Measurements from ENCODE around the gene CD46. TPM values are rescaled to one million over a fixed set of nuclear protein-coding genes. Genes with fewer than 3 reads are reported as not detected.
A peak's percentile ranks its signal among the peaks of the same experiment; 100 is the strongest.
"Not testable (repeated sequence)": the region's sequence is repeated elsewhere in the genome, so short reads cannot be mapped to it uniquely, and the experiment has no call there.

CD46 gene
- 10 to 100 TPM; 77.5 to 92.0 TPM for total RNA-seq

DNA sequence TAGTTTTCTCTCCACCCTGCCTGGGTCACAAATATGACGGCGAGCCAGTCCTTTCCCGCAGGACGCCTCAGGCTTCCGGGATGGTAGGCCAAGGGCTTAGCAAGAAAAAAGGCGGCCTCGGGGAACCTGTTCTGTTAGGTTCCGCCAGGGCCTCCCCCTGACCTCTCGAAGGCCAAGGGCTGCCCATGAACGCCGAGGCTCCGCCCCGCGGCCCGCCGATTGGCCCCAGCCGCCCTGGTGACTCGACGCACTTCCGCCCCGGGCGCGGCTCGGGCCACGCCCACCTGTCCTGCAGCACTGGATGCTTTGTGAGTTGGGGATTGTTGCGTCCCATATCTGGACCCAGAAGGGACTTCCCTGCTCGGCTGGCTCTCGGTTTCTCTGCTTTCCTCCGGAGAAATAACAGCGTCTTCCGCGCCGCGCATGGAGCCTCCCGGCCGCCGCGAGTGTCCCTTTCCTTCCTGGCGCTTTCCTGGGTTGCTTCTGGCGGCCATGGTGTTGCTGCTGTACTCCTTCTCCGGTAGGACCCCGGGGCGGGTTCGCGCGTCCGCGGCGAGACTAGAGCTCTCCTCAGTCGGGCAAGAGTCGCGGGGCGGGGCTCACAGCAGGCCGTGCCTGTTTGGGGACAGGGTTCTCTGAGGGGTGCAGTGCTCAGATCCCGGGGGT, at the start of gene CD46:
Gene CD46, plus strand, starts transcription at position 265 of the 666 bp plus-strand sequence. Its CDS starts 159 bp downstream, at position 424.
- DNase-seq (ENCODE audit: low spot score in 2 of 2) (peak; percentile 93 to 97), ATAC-seq (peak; percentile 97 to 98)
- Mint-ChIP-seq H3K27ac (peak within 1 kb of the TSS; percentile 98 to 99), H3K9me3 (no peaks in the 10 kb centered on the region), H3K36me3 (peaks cover 15 to 18% of the 10 kb centered on the region in 2 donors)

DNA sequence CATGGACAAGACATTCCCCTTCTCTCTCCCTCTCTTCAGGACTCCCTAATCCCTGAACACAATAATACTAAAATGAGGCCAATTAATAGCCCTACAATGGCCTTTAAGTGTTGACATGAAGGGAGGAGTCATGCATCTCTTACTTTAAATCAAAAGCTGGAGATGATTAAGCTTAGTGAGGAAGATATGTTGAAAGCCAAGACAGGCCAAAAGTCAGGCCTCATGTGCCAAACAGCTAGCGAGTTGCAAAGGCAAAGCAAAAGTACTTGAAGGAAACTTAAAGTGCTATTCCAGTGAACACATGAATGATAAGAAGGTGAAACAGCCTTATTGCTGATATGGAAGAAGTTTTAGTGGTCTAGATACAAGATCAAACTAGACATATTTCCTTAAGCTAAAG, 49.5 kb upstream of the CD46 start:
- Mint-ChIP-seq H3K27ac (no peak overlapping the region), H3K9me3 (no peaks in the 10 kb centered on the region), H3K36me3 (no peaks in the 10 kb centered on the region)
- DNase-seq (ENCODE audit: low spot score in 2 of 2) (no peak), ATAC-seq (no peak)

DNA sequence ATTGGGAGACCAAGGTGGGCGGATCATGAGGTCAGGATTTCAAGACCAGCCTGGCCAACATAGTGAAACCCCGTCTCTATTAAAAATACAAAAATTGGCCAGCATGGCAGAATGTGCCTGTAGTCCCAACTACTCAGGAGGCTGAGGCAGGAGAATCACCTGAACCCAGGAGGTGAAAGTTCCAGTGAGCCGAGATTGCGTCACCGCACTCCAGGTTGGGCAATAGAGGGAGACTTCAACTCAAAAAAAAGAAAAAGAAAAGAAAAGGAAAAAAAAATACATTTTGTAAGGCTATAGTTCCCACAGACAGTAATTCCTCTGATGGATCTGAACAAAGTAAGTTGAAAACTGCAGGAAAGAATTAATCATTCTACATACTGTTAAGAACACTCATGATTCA, 48.1 kb upstream of the CD46 start:
- ATAC-seq: no peak
- no peak overlapping the region for H3K27ac Mint-ChIP-seq
- H3K36me3 Mint-ChIP-seq: no peaks in the 10 kb centered on the region
- H3K9me3 Mint-ChIP-seq: no peaks in the 10 kb centered on the region
- no peak for DNase-seq (ENCODE audit: low spot score in 2 of 2)

DNA sequence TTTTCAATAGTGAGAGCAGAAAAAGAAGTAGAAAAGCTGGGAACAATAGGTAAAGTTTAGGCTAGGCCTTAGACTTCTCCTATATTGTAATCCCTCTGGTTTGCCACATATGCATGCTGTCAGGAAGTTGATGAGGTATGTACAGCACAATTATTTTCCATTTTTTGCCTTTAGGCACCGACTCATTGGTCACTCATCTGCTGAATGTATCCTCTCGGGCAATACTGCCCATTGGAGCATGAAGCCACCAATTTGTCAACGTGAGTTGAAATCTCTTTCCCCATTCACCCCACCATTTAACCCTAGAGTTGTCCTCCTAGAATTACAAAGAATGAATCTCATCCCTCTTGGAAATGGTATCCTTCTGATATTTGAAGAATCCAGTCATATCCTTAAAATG, 43.9 kb upstream of the CD46 start:
- not testable (repeated sequence) for H3K9me3 Mint-ChIP-seq; H3K36me3 Mint-ChIP-seq; DNase-seq (ENCODE audit: low spot score in 2 of 2); H3K27ac Mint-ChIP-seq; ATAC-seq

DNA sequence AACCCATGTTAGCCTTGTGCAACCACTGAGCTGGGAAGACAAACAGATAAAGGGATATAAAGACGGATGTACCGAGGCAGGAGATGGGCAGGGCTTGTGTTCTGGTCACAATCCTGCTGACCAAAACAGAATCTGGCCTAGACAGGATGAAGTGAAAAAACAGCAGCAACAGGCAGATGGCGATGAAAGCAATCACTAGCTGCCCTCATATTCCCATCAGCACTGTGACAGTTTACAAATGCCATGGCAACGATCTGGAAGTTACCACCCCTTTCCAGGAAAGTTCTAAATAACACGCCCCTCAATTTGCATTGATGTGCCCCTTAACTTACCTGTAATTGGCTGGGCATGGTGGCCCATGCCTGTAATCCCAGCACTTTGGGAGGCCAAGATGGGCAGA, 40.6 kb upstream of the CD46 start:
- H3K36me3 Mint-ChIP-seq: no peaks in the 10 kb centered on the region
- no peak overlapping the region for H3K27ac Mint-ChIP-seq
- no peaks in the 10 kb centered on the region for H3K9me3 Mint-ChIP-seq
- ATAC-seq: no peak
- DNase-seq (ENCODE audit: low spot score in 2 of 2): no peak

DNA sequence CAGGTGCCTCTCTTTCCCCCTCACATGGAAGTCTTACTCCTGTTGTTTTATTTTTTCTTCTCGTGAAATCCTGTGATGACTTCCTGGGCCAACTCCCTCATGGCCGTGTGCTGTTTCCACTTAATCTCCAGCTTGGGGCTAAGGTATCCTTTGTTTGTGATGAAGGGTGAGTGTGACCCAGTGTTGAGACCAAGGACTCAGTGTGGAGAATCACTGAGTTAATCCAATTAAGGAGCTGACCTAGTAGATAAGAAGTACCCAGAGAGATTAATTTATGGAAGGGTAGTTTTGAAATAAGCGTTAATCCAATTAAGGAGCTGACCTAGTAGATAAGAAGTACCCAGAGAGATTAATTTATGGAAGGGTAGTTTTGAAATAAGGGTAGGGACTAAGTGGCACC, 39.2 kb upstream of the CD46 start:
- H3K9me3 Mint-ChIP-seq; DNase-seq (ENCODE audit: low spot score in 2 of 2); ATAC-seq; H3K36me3 Mint-ChIP-seq; H3K27ac Mint-ChIP-seq: not testable (repeated sequence)

DNA sequence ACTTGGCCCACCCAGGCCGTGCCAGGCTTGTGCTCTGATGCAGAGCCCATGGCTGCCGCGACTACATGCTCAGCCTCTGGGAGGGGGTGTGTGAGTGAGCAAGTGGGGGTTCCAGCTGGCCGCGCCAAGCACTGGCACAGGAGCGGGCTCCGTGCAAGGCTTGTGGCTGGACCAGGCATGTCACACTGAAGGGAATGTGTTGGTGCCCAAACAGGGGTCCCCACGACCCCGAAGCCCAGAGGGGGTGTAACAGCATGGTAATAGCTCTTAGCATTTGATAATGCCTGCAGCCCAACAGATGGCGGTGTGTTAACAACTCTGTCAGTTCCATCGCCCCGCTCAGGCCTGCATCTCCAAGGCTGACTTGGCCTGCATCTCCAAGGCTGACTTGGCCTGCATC, 38.3 kb upstream of the CD46 start:
- Mint-ChIP-seq H3K9me3 (no peaks in the 10 kb centered on the region), H3K36me3 (no peaks in the 10 kb centered on the region), H3K27ac (no peak overlapping the region)
- DNase-seq (ENCODE audit: low spot score in 2 of 2) (no peak), ATAC-seq (no peak)

DNA sequence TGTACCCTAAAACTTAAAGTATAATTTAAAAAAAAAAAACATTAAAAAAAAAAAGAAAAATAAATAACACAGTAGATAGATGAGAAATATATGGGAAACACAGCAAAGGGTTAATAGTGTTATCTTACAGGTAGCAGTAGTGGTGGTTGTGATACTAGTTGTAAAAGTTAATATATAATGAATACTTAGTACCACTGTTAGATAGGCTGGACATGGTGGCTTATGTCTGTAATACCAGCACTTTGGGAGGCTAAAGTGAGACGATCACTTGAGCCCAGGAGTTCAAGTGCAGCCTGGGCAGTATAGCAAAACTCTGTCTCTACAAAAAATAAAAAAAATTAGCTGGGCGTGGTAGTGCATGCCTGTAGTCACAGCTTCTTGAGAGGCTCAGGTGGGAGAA, 32.6 kb upstream of the CD46 start:
- H3K9me3 Mint-ChIP-seq: no peaks in the 10 kb centered on the region
- DNase-seq (ENCODE audit: low spot score in 2 of 2) (no peak), ATAC-seq (no peak)
- no peak overlapping the region for H3K27ac Mint-ChIP-seq
- H3K36me3 Mint-ChIP-seq: no peaks in the 10 kb centered on the region

DNA sequence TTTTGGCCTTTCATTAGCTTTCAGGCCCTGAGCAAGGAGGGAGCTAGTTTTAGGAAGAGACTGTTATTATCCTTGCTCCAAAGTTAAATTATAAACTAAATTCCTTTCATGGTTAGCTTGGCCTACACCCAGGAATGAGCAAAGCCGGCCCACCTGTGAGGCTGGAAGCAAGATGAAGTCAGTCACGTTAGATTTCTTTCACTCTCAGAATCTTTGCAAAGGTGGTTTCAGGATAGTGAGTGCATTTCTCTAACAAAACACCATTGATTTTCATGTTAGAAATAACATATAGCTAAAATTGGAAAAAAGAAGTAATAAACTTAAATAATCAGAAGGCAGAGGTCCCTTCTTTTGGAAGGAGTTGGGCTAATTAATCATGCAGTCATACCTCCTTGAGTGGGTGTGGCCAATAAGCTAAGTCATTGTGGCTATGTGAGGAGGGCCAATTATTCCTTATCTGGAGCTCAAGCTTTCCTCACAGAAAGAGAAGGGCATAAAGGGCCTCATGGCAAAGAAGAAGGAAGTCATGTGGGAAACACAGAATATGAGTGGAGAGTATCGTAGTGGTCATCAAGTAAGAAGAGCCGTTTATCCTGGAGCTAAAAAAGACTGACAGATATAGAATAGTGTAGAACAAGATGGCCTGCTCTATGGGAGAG, 23.5 kb upstream of the CD46 start:
- H3K27ac Mint-ChIP-seq; DNase-seq (ENCODE audit: low spot score in 2 of 2); ATAC-seq; H3K36me3 Mint-ChIP-seq: not testable (repeated sequence)
- peaks cover 0 to 14% of the 10 kb centered on the region in 2 donors for H3K9me3 Mint-ChIP-seq

DNA sequence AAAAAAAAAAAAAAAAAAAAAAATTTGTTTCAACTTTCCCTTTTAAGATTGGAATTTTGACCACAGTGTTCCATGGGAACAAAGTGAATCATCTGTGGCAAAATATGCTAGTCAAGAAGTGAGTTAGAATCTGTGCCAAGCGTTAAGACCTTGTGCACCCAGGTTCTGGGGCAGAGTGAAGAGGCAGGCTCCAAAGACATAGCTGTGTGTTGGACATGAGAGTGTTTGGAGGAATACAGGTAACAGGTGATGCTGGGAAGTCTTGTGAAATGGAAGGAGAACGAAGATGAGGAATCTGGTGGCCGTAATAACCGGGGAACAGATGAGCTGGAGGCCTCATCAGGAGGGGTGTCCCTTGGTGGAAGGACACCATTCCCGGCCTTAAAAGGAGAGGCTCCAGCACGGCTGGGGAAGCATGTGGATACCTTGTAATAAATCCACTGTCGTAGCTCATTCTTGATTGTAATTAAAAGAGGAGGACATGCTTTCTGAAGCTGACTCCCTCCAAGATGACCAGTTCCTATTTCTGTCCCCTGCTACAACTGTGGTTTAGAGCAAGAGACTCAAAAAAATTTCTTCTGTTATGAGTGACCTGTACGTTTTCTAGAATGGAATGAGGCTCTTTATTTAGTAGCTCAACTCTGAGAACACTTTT, 14.2 kb upstream of the CD46 start:
- DNase-seq (ENCODE audit: low spot score in 2 of 2); ATAC-seq; H3K36me3 Mint-ChIP-seq; H3K9me3 Mint-ChIP-seq; H3K27ac Mint-ChIP-seq: not testable (repeated sequence)

DNA sequence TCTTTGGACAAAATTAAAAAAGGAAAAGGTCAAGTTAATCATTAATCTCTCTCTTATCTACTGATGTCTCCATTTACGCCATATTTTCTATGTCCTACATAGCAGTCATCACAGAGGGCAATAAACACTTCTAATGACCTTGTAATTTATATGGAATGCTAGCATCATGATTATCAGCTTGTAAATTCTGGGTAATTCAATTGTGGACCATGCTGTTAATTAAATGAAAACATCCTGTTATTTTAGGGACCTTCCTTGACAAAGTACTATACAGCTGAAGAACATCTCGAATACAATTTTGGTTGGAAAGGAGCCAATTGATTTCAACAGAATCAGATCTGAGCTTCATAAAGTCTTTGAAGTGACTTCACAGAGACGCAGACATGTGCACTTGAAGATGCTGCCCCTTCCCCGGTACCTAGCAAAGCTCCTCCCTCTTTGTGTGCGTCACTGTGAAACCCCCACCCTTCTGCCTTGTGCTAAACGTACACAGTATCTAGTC, 13.6 kb upstream of the CD46 start:
- H3K36me3 Mint-ChIP-seq; H3K9me3 Mint-ChIP-seq; H3K27ac Mint-ChIP-seq; DNase-seq (ENCODE audit: low spot score in 2 of 2): not testable (repeated sequence)
- ATAC-seq: peak in 1 of 2 donors; percentile 48

DNA sequence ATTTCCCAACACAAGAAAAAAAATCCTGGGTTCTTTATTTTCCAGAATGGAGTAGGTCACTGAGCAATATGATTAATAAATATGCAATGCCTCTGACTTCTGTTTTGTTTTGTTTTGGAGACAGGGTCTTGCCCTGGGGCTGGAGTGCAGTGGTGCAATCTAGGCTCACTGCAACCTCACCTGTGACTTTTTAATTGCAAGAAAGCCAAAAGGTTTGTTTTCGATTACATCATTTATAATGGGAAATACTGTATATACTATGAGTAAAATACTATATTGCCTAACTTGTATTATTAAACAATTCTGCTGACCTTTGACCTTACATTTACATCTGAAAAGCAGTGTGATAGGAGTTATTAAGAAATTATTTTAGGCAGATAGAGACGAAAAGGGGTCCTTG, 11.6 kb upstream of the CD46 start:
- ATAC-seq: no peak

DNA sequence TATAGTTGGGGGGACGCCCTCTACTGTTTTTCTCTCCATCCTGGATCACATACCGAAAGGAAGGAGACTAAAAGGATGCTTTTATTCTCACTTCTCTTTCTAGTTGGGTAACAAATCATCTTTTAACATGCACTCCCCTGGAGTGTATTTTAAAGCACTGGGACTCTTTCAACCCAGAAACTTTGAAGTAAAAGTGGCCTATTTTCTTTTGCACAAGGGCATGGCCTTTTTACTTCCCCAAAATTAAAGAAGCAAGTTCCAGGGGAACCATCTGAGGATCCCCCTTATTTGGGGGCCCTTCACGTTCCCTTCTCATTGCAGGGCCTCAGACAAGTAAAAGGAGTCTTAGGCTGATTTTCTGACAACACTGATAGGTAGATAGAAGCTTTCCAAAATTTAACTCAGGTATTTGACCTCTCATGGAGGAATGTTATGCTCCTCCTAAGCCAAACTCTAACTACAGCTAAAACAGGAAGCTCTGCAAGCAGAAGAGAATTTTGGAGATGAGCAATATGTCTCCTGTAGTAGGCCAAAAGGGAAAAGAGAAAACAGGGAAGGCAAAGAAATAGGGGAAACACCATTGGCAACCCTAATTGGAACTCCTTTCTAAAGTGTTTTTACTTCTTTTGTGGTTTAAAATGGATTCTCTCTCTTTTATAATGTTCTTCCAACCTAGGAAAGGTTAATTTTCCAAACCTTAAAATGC, 8.9 kb upstream of the CD46 start:
- ATAC-seq (no peak), DNase-seq (ENCODE audit: low spot score in 2 of 2) (no peak)
- Mint-ChIP-seq H3K9me3 (no peaks in the 10 kb centered on the region), H3K36me3 (no peaks in the 10 kb centered on the region), H3K27ac (no peak overlapping the region)

More for the DNA sequence above, 11.6 kb upstream of the CD46 start:
- no peak overlapping the region for H3K27ac Mint-ChIP-seq
- no peaks in the 10 kb centered on the region for H3K36me3 Mint-ChIP-seq
- H3K9me3 Mint-ChIP-seq: no peaks in the 10 kb centered on the region
- DNase-seq (ENCODE audit: low spot score in 2 of 2): no peak

DNA sequence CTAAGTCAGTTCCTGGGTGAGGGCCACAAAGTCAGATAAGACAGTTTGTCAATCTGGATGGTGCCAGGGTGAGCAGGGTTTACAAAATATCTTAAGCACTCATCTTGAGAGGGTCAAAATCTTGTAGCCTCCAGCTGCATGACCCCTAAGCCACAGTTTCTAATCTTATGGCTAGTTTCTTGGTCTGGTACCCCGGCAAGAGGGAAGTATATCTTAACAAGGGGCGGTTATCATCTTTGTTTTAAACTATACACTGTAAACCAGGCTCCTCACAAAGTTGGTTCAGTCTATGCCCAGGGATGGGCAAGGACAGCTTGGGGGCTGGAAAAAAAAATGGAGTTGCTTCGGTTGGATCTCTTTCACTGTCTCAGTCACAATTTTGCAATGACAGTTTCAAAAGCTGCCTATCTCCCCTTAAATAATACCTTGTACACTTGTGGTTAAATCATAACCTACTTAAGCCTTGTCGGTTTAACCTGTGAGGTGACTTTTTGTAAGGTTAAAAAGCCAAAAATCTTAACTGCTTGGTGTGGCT, 7.8 kb upstream of the CD46 start:
- Mint-ChIP-seq H3K27ac (no peak overlapping the region), H3K36me3 (no peaks in the 10 kb centered on the region)

DNA sequence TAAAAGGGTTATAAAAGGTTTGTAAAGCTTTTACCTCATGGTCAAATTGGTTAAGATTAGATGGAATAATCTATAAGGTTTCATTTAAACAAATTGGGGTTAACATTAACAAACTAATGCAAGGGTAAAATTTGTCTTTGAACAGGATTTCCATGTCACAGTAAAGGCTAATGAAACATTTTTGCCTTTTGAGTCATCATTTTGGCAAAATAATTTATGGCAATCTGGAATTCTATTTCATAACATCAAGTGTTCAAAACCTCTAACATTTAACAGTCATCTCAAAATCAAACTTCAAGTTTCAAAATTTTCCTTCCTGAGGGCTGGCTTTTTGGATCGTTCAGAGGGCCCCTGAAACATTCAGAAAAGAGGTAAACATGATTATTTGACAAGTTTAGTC, 6.6 kb upstream of the CD46 start:
- no peak overlapping the region for H3K27ac Mint-ChIP-seq
- ATAC-seq (no peak), DNase-seq (ENCODE audit: low spot score in 2 of 2) (no peak)
- no peaks in the 10 kb centered on the region for H3K9me3 Mint-ChIP-seq
- H3K36me3 Mint-ChIP-seq: no peaks in the 10 kb centered on the region

More for the DNA sequence above, 7.8 kb upstream of the CD46 start:
- DNase-seq (ENCODE audit: low spot score in 2 of 2): no peak
- no peaks in the 10 kb centered on the region for H3K9me3 Mint-ChIP-seq
- no peak for ATAC-seq

DNA sequence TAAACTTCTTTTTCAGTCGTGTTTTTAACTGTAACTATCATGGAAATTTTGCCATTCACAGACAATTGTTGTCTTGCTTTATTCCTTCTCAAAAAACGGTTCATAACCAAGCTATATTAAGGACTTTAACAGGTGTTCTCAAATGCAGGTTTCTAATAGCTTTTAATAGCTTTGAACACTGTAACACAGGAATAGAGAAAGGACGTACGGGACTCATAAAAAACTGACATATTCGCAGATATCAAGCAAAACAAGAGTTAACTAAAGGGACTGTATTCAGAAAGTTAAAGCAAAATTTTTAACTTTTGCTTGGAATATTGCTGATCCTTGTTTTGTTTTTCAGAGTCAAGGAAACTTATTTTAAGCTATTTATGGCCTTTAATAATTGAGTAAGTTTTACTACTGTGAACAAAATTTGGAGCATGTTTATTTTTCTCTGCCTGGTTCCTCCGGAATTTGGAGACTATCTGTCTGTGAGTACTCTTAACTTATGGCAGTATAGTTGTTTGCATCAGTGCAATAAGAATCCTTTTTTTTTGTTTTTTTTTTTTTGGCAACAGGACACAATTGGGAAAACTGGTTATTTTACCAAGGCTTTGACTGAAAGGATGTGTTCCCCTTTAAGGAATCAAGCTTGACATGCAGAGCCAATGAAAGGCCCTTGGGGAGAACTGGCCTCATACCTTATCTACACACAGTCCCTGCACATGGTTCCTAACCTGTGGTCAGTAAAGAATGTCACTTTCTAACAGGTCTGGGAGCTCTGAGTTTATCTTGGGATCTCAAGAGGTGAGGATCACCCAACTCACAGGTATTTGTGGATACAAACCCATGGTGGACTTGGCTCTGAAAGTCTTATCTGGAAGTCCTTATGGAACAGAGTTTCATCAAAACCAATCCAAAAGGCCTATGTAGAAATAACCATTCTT, 5.8 kb upstream of the CD46 start:
- Mint-ChIP-seq H3K9me3 (no peaks in the 10 kb centered on the region), H3K27ac (no peak overlapping the region), H3K36me3 (peaks cover 0 to 3% of the 10 kb centered on the region in 2 donors)
- ATAC-seq (no peak), DNase-seq (ENCODE audit: low spot score in 2 of 2) (no peak)

Data from activated naive CD4-positive, alpha-beta T cell treated with anti-CD3 and anti-CD28 coated beads, Interleukin-2, amount 50 U/mL, for 72 hours (primary cell).